SH-SY5Y (cell line): ENCODE results near the gene HTR3D.

Experiments
- GATA2 ChIP-seq: IDR thresholded peaks from 2 replicates; pipeline ENCODE4 v1.6.1; 2011; ENCODE audit warnings: mild to moderate bottlenecking, low read depth, low read length
- GATA3 ChIP-seq: IDR thresholded peaks from 2 replicates; pipeline ENCODE4 v1.6.1; 2011; ENCODE audit warnings: low read depth, mild to moderate bottlenecking, low read length, moderate library complexity

DNA sequence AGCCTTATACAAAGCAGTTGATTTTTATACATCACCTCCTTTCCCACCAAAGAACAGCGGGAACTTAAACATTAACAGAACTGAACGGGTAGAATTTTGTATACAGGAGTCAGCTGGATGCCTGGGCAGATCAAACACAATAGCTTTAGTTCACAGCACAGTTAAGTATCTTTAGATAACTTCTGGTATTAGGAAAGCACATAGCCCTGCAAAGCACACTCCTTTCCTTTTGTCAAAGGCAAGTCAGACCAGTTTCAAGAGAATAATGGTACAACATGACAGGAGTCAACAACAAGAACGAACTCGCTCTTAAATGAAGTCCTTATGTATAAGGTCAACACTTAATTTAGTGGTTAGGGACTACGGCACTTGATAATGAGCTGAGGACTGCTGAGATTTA is 40.1 kb upstream of the HTR3D start:
- TF ChIP-seq GATA2 (no peak), GATA3 (no peak)
